Astrocyte of the spinal cord (primary cell): ENCODE measurements around the gene BCO1.

Experiments used
- DNase-seq: peaks from one replicate; pipeline ENCODE4 v3.0.0; 2011; ENCODE audit warnings: low read depth, low spot score
- H3K4me3 ChIP-seq: 2 replicates; pipeline ENCODE4 v1.5.1; 2011; ENCODE audit warnings: low read depth, mild to moderate bottlenecking, low read length, moderate library complexity
- CTCF ChIP-seq: IDR thresholded peaks from 2 replicates; pipeline ENCODE4 v1.5.1; 2012; ENCODE audit warnings: low read depth, mild to moderate bottlenecking, low read length, inconsistent platforms
- in situ Hi-C: cut with HindIII; loops from 2 replicates; pipeline ENCODE4 v1.10.0; 2017; ENCODE audit warnings: low sequenced_read_pairs

Gene BCO1

GRCh38 chr16:81241706-81242105 lies 3.2 kb downstream of the BCO1 start:
- no peak for DNase-seq
- in situ Hi-C loops, result no loop called here
- no peak for TF ChIP-seq CTCF
- H3K4me3 ChIP-seq, result no peak overlapping the region

GRCh38 chr16:81242977-81243618 lies 4.6 kb downstream of the BCO1 start:
- H3K4me3 ChIP-seq, result no peak overlapping the region
- no peak for TF ChIP-seq CTCF
- in situ Hi-C loops, result no loop called here
- no peak for DNase-seq

GRCh38 chr16:81243942-81244341 lies 5.5 kb downstream of the BCO1 start:
- DNase-seq, result no peak
- TF ChIP-seq CTCF, result no peak
- no peak overlapping the region for H3K4me3 ChIP-seq
- in situ Hi-C loops, result no loop called here

- in situ Hi-C loops, result no loop called here
- no peak for DNase-seq
- no peak for TF ChIP-seq CTCF
- H3K4me3 ChIP-seq, result no peak overlapping the region
These were observed 13.4 kb downstream of the BCO1 start for GRCh38 chr16:81251871-81252270.

DNA sequence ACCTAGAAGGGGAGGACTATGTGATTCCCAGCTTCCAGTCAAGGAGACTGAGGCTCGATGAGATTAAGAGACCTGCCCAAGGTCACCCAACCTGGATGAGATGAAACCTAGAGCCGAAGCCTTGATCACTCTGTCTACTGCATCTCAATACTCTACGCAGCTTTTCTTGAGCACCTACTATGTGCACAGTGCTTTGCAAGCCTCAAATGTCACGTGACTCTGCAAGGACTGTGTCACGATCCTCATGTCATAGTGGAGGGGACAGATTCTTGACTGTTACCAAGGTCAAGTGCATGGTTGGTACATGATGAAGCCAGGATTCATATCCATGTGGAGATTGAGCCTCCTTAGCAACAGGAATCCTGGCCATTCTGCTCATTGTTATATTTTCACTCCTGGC lies 14.7 kb downstream of the BCO1 start:
- no peak overlapping the region for H3K4me3 ChIP-seq
- TF ChIP-seq CTCF, result no peak
- no peak for DNase-seq
- in situ Hi-C loops, result no loop called here

- DNase-seq, result no peak
- in situ Hi-C loops, result no loop called here
- no peak for TF ChIP-seq CTCF
- no peak overlapping the region for H3K4me3 ChIP-seq
These were observed 16.5 kb downstream of the BCO1 start for GRCh38 chr16:81254922-81255526.
